GM12875 (cell line): Measurements from ENCODE around the gene SAP130.
A peak's percentile ranks its signal among the peaks of the same experiment; 100 is the strongest.

Experiments used
- H3K4me3 ChIP-seq: one replicate; pipeline ENCODE4 v1.5.1; 2011; ENCODE audit warnings: low read depth, low read length, control low read depth
- TF ChIP-seq, protein P1 (sequence below): IDR thresholded peaks from 2 replicates; pipeline ENCODE4 v1.5.1; 2011; ENCODE audit warnings: low read depth, mild to moderate bottlenecking, control low read depth, inconsistent platforms, low read length, moderate library complexity, borderline replicate concordance; ENCODE audit not compliant: insufficient read depth

Gene SAP130

DNA sequence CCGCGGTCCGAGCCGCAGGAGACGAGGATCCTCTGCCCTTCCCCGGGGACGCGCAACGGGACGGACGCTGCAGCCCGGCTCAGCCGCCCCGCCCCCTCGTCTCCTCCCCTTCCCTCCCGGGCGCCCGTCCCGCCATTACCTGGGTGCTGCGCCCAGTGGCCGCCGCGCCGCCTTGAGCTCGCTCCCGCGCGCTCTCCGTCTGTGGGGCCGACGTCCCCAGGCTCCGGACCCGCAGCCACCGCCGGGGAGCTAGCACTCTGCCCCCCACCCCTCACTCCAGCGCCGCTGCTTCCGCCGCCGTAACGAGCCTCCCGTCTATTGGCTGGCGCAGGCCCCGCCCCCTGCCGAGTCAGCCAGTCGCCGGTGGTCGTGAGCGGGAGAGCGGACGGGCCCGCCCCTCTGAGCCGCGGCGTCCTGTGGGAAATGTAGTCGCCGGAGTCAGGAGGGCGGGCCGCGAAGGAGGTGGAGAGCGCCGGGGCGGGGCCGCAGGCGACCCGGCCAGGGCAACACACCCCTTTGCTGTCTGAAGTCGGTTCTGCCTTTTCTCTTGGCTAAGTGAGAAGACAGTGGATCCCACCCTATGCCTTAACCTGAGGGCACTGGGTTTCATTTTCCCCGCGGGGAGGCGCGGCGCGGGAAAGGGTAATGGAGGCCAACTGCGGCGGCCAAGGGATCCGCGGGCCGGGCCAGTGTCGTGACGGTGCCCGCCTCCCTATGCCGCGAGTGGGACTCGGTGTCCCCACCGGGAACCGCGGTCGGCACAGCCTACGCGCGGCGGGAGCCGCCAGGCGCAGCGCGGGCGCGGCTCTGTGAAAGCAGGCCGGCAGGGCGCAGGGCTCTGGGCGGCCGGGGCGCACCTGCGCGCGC lies at the start of gene SAP130:
TSS of gene SAP130 (minus strand) at position 259 of the 867 bp plus-strand sequence. CDS start 1,767 bp downstream, outside the sequence.
- TF ChIP-seq, protein P1, sequence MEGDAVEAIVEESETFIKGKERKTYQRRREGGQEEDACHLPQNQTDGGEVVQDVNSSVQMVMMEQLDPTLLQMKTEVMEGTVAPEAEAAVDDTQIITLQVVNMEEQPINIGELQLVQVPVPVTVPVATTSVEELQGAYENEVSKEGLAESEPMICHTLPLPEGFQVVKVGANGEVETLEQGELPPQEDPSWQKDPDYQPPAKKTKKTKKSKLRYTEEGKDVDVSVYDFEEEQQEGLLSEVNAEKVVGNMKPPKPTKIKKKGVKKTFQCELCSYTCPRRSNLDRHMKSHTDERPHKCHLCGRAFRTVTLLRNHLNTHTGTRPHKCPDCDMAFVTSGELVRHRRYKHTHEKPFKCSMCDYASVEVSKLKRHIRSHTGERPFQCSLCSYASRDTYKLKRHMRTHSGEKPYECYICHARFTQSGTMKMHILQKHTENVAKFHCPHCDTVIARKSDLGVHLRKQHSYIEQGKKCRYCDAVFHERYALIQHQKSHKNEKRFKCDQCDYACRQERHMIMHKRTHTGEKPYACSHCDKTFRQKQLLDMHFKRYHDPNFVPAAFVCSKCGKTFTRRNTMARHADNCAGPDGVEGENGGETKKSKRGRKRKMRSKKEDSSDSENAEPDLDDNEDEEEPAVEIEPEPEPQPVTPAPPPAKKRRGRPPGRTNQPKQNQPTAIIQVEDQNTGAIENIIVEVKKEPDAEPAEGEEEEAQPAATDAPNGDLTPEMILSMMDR = no peak
- peak within 1 kb of the TSS; percentile 97 for H3K4me3 ChIP-seq

DNA sequence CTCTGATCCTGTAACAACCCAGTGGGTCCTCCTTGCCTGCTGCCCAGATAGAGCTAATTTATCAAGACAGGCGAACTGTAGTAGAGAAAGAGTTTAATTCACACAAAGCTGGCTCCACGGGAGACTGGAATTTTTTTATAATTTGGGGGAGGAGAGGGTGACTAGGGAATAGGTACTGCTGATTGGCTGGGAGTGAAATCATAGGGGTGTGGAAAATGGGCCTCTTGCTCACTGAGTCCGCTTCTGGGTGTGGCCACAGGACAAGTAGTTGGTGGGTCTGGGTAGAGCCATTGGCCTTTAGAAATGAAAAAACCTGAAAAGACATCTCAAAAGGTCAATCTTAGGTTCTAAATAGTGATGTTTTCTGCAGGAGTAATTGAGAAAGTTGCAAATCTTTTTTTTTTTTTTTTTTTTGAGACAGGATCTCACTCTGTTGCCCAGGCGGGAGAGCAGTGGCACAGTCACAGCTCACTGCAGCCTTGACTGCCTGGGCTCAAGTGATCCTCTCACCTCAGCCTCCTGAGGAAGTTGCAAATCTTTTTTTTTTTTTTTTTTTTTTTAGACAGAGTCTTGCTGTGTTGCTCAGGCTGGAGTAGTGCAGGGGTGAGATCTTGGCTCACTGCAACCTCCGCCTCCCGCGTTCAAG lies 48.7 kb upstream of the SAP130 start:
- no peak overlapping the region for H3K4me3 ChIP-seq
- TF ChIP-seq, protein P1 = no peak

DNA sequence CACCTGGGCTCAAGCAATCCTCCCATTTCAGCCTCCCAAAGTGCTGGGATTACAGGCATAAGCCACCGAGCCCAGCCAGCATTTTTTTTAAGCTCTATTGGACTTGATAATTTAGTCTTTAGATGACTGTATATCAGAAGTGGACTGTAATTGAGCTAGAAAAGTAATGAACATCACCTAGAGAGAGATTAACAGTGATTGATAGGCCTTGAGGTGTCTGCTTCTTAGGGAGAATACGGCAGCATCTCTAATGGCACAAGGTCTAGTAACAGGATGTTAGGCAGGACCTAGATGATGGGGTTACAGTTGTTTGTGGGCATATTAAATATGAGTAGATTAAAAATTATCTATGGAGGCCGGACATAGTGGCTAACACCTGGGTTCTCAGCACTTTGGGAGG lies 45.4 kb upstream of the SAP130 start:
- TF ChIP-seq, protein P1 = no peak
- no peak overlapping the region for H3K4me3 ChIP-seq

DNA sequence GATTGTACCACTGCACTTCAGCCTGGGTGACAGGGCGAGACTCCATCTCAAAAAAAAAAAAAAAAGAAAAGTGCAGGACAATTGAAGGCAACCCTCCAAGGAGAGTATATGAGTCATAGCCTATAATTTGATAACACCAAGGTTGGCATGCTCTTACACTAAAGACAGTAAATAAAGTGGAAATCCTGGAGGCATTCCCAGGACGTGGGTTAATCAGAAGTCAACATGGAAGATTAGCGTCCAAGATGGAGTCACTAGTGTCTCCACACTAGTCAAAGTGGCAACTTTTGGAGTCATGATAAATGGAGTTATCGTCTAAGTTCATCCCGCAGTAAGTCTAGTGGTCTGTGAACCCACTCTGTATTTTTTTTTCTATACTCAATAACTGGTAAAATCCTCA lies 41.9 kb upstream of the SAP130 start:
- no peak overlapping the region for H3K4me3 ChIP-seq

DNA sequence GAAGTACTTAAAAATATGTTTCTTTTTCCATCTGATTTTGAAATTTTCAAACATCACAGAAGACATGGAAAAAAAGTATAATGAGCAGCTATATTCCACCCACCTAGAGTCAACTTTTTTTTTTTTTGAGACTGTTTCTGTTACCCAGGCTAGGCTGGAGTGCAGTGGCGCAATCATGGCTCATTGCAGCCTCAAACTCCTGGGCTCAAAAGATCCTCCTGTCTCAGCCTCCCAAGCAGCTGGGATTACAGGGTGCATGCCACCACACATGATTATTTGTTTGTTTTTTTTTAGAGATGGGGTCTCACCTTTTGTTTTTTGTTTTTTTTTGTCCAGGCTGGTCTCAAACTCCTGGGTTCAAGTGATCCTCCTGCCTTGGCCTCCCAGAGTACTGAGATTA lies 36.5 kb upstream of the SAP130 start:
- TF ChIP-seq, protein P1 = no peak
- H3K4me3 ChIP-seq = no peak overlapping the region

More for the DNA sequence above, 41.9 kb upstream of the SAP130 start:
- TF ChIP-seq, protein P1 = no peak

DNA sequence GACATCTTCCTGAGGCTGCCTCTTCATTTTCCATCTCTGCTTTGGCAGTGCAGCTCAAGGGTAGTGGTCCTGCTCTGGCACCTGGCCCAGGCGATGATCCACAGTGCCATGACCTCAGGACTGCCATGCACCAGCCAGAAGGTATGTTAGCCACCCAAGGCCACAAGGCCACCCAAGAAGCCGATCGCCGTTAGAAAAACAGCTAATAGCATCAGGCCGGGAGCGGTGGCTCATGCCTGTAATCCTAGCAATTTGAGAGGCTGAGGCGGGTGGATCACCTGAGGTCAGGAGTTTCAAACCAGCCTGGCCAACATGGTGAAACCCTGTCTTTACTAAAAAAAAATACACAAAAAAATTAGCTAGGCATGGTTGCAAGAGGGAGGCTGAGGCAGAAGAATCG lies 34.7 kb upstream of the SAP130 start:
- H3K4me3 ChIP-seq = no peak overlapping the region
- TF ChIP-seq, protein P1 = no peak
